SK-N-SH (cell line): Measurements from ENCODE around the gene COX10. TPM values are rescaled to one million over a fixed set of nuclear protein-coding genes. Genes with fewer than 3 reads are reported as not detected.
"Not testable (repeated sequence)": the region's sequence is repeated elsewhere in the genome, so short reads cannot be mapped to it uniquely, and the experiment has no call there.

Source experiments
- CTCF ChIA-PET: fragments of 300-600, 350-600 bp; formaldehyde crosslinking; extraction: SDS; loops from one replicate; lab custom pipeline; 2021; lab: Yijun Ruan, JAX
- POLR2A ChIA-PET: fragments of 350-600 bp; sonication (Branson Sonifier 250); formaldehyde crosslinking; extraction: SDS; loops from one replicate; lab custom pipeline; 2020; ENCODE audit warnings: antibody characterized with exemption, inconsistent platforms; lab: Yijun Ruan, JAX
- DNase-seq: peaks from one replicate; pipeline ENCODE4 v3.0.0; 2012
- H2AFZ ChIP-seq: fragments of 200-600 bp; sonication (generic); 2 replicates; pipeline ENCODE4 v1.8.1; 2016; ENCODE audit warnings: antibody characterized with exemption, mild to moderate bottlenecking, low read depth
- H3F3A ChIP-seq: fragments of 200-600 bp; sonication (generic); replicated peaks from 2 replicates; pipeline ENCODE3; 2016; ENCODE audit warnings: antibody characterized with exemption, mild to moderate bottlenecking; ENCODE audit not compliant: insufficient read depth
- H3K27ac ChIP-seq, 2 experiments: fragments of 200-500 bp in 1 of 2; fragments of 200-600 bp in 1 of 2; sonication (Bioruptor generic) in 1 of 2; sonication (generic), shearing (Covaris generic) in 1 of 2; 2 replicates each; pipeline versions ENCODE4 v1.5.1 to v1.6.1; 2014 to 2016; ENCODE audit warnings: low read depth in 2 of 2, inconsistent platforms in 1 of 2, low read length in 1 of 2, mild to moderate bottlenecking in 1 of 2, mixed read lengths in 1 of 2
- H3K27me3 ChIP-seq: fragments of 200-600 bp; sonication (generic), shearing (Covaris generic); 2 replicates; pipeline ENCODE4 v1.6.1; 2016; ENCODE audit warnings: mixed run types; ENCODE audit not compliant: insufficient read depth
- H3K36me3 ChIP-seq, 2 experiments: fragments of 200-500 bp in 1 of 2; fragments of 200-600 bp in 1 of 2; sonication (Bioruptor generic) in 1 of 2; sonication (generic) in 1 of 2; replicated peaks in 1 of 2; 2 replicates each; pipeline versions ENCODE3 to v1.5.1; 2014 to 2016; ENCODE audit warnings: low read length in 1 of 2, mild to moderate bottlenecking in 1 of 2; ENCODE audit not compliant: insufficient read depth in 2 of 2, control insufficient read depth in 1 of 2
- H3K4me1 ChIP-seq, 2 experiments: fragments of 200-500 bp in 1 of 2; fragments of 200-600 bp in 1 of 2; sonication (Bioruptor generic) in 1 of 2; sonication (generic), shearing (Covaris generic) in 1 of 2; 2 replicates each; pipeline versions ENCODE4 v1.5.1 to v1.6.1; 2014 to 2016; ENCODE audit warnings: low read depth in 1 of 2, low read length in 1 of 2, mixed run types in 1 of 2; ENCODE audit not compliant: insufficient read depth in 2 of 2, control insufficient read depth in 1 of 2
- H3K4me2 ChIP-seq: fragments of 200-600 bp; sonication (generic), shearing (Covaris generic); 2 replicates; pipeline ENCODE4 v1.6.1; 2017; ENCODE audit warnings: mixed run types
- H3K4me3 ChIP-seq, 2 experiments: fragments of 200-500 bp in 1 of 2; fragments of 200-600 bp in 1 of 2; sonication (Bioruptor generic) in 1 of 2; sonication (generic), shearing (Covaris generic) in 1 of 2; 2 replicates each; pipeline versions ENCODE4 v1.5.1 to v1.8.1; 2014 to 2016; ENCODE audit warnings: low read depth in 2 of 2, inconsistent platforms in 1 of 2, low read length in 1 of 2, mild to moderate bottlenecking in 1 of 2, mixed read lengths in 1 of 2, moderate library complexity in 1 of 2
- H3K79me2 ChIP-seq: fragments of 200-600 bp; sonication (generic); 2 replicates; pipeline ENCODE4 v1.8.1; 2017; ENCODE audit warnings: mild to moderate bottlenecking; ENCODE audit not compliant: insufficient read depth
- H3K9ac ChIP-seq: fragments of 200-600 bp; sonication (generic); 2 replicates; pipeline ENCODE4 v1.6.1; 2017; ENCODE audit warnings: mixed run types
- H3K9me2 ChIP-seq: fragments of 200-600 bp; sonication (generic); 2 replicates; pipeline ENCODE4 v1.6.1; 2017; ENCODE audit warnings: mixed run types
- H3K9me3 ChIP-seq: fragments of 200-600 bp; sonication (generic); 2 replicates; pipeline ENCODE4 v1.6.1; 2017; ENCODE audit warnings: mixed run types, mild to moderate bottlenecking, moderate library complexity
- H4K20me1 ChIP-seq: fragments of 200-600 bp; sonication (generic); 2 replicates; pipeline ENCODE4 v1.6.1; 2017; ENCODE audit warnings: mild to moderate bottlenecking, mixed run types; ENCODE audit not compliant: insufficient read depth
- whole genome bisulfite sequencing: methylation state at CpG from one replicate; pipeline ENCODE4 v1.1.6; 2017; ENCODE audit warnings: low lambda C conversion rate; 5-methylcytosine and 5-hydroxymethylcytosine counted together
- polyA plus RNA-seq, 3 experiments: library from polyadenylated mRNA; depleted of rRNA; stranded (reverse); fragments of >200 nt; gene quantifications; 2 replicates each; pipeline ENCODE4 v1.2.3, GENCODE V29; 2012

COX10 gene
- polyA plus RNA-seq, 1 of the 3 experiments (the other 2 are of a cell fraction) = 8.7 TPM

- H3K9me2 ChIP-seq, H3K4me2 ChIP-seq, H3F3A ChIP-seq, DNase-seq, H3K79me2 ChIP-seq, H3K4me1 ChIP-seq, H3K27ac ChIP-seq, H3K27me3 ChIP-seq, CTCF ChIA-PET, H3K9me3 ChIP-seq, POLR2A ChIA-PET, H3K4me3 ChIP-seq, H4K20me1 ChIP-seq, H3K36me3 ChIP-seq, H2AFZ ChIP-seq, H3K9ac ChIP-seq: not testable (repeated sequence)
- 63% methylated on average over 2 of the region's 2 CpGs for WGBS
These were observed 165.7 kb downstream of the COX10 start for GRCh38 chr17:14235047-14235446.

GRCh38 chr17:14236032-14236431 lies 166.7 kb downstream of the COX10 start:
- H3K9me3 ChIP-seq, H3K36me3 ChIP-seq, CTCF ChIA-PET, H3F3A ChIP-seq, H3K4me1 ChIP-seq, H3K27ac ChIP-seq, DNase-seq, POLR2A ChIA-PET, H2AFZ ChIP-seq, H3K4me3 ChIP-seq, H3K4me2 ChIP-seq, H3K9me2 ChIP-seq, H3K79me2 ChIP-seq, H3K27me3 ChIP-seq, H3K9ac ChIP-seq, H4K20me1 ChIP-seq: not testable (repeated sequence)
- WGBS = 38% methylated on average over 7 of the region's 9 CpGs

DNA sequence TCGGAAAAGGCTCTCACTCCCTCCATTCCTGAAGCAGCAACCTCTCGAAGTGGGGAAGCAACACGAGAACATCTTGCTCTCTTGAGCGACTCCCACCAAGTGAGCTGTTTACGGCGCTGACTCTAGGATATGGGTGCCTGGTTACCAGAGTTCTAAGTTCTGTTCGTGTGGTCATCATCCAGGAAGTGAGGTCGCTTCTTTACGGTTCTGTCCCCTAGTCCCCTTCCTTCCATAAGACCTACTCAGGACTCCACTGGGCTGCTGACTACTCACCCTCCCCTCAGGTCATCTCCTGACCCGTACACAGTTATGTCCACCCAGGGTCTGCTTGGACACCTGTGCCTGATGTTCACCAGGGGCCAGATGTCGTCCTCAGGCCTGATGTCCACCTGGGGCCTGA lies 167.5 kb downstream of the COX10 start, which contains the start of gene CDRT15:
TSS of gene CDRT15 (minus strand) at position 101 of the 400 bp plus-strand sequence. CDS start at position 72, 29 bp downstream.
- H2AFZ ChIP-seq, DNase-seq, POLR2A ChIA-PET, H3K4me1 ChIP-seq, H3K9ac ChIP-seq, H3K36me3 ChIP-seq, CTCF ChIA-PET, H3K79me2 ChIP-seq, H3K4me2 ChIP-seq, H3K9me2 ChIP-seq, H3K9me3 ChIP-seq, H3K4me3 ChIP-seq, H3K27ac ChIP-seq, H3F3A ChIP-seq, H4K20me1 ChIP-seq, H3K27me3 ChIP-seq: not testable (repeated sequence)
- WGBS = 84% methylated on average over 9 of the region's 11 CpGs

DNA sequence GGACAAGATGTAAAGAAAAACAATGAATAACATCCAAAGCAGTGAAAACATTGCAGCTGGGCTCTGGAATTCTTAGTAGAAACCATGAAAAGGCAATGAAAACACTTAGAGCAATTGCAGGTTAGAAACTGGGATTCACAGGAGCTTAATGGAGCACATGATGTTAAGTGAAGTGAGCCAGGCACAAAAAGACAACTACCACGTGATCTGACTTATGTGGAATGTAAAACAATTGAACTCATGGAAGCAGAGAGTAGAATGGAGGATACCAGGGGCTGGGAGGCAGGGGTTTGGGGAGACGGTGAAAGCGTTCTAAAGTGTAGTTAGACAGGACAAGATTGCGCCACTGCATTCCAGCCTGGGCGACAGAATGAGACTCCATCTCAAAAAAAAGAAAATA lies 170.0 kb downstream of the COX10 start:
- H3K79me2 ChIP-seq, H3K27ac ChIP-seq, H3K4me2 ChIP-seq, DNase-seq, H3K4me1 ChIP-seq, H3K4me3 ChIP-seq, H3K9me3 ChIP-seq, H3K36me3 ChIP-seq, POLR2A ChIA-PET, H3K9me2 ChIP-seq, H3F3A ChIP-seq, CTCF ChIA-PET, H3K27me3 ChIP-seq, H4K20me1 ChIP-seq, H3K9ac ChIP-seq, H2AFZ ChIP-seq: not testable (repeated sequence)
- 36% methylated on average over 4 of the region's 5 CpGs for WGBS
